ENCODE measurements around the gene TRMT13.

TRMT13 gene

DNA sequence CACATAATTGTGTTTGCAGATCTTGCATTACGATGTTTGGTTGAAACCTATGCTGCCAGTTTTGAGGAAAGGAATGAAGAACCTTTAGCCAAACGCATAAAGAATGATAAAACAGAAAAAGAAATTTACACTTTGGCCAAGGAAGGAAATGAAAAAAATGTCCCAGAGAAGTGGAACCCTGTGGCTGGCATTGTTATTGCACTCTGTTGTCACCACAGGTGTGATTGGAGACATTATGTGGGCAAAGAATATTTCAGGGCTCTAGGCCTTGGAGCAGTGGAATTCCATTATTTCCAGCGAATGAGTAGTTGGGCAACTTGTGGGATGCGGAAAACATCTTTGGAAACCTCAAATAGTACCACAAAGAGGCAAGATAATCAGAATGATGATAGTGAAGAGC, 14.9 kb downstream of the TRMT13 start:
- DNase-seq (ENCODE audit: low read depth) = no peak
- H3K4me3 ChIP-seq (ENCODE audit: control insufficient read depth, low read depth, low read length) = no peak overlapping the region
- TF ChIP-seq, protein P1, sequence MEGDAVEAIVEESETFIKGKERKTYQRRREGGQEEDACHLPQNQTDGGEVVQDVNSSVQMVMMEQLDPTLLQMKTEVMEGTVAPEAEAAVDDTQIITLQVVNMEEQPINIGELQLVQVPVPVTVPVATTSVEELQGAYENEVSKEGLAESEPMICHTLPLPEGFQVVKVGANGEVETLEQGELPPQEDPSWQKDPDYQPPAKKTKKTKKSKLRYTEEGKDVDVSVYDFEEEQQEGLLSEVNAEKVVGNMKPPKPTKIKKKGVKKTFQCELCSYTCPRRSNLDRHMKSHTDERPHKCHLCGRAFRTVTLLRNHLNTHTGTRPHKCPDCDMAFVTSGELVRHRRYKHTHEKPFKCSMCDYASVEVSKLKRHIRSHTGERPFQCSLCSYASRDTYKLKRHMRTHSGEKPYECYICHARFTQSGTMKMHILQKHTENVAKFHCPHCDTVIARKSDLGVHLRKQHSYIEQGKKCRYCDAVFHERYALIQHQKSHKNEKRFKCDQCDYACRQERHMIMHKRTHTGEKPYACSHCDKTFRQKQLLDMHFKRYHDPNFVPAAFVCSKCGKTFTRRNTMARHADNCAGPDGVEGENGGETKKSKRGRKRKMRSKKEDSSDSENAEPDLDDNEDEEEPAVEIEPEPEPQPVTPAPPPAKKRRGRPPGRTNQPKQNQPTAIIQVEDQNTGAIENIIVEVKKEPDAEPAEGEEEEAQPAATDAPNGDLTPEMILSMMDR (IDR thresholded peaks at IDR 0.05; ENCODE audit: control insufficient read depth, insufficient read depth, low read depth, low read length, missing control alignments) = no peak

DNA sequence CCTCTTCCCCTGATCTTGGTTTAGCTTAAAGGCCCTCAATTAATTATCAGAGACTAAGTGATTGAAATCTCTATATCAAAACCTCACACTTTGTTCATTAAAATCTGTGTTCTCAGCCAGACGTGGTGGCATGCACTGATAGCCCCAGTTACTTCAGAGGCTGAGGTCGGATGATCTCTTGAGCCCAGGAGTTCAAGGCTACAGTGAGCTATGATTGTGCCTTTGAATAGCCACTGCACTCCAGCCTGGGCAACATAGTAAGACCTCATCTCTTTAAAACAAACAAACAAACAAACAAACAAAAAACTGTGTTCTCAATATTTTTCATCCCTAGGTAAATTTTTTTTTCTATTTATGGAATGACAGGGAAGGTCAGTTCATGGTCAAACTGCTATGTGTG, 18.7 kb downstream of the TRMT13 start:
- no peak overlapping the region for H3K4me3 ChIP-seq (ENCODE audit: control insufficient read depth, low read depth, low read length)
- no peak for DNase-seq (ENCODE audit: low read depth)
- TF ChIP-seq, protein P1 (IDR thresholded peaks at IDR 0.05; ENCODE audit: control insufficient read depth, insufficient read depth, low read depth, low read length, missing control alignments) = no peak

DNA sequence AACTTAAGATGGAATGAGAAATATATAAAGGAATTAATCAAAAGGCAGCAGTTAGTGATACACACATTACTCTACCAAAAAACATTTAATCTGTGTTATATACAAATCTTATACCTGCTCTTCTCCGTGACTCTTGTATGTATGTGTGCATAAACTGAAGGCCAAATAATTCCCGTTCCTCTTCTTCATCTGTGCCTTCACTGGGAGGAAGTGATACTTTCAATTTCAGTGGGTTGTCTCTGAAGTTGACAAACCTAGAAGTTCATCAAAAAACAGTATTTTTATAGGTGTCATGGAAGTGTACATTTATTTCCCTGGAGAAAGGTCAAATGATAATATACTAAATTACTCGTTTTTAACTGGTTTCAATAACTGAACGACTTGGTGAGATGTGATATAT, 19.3 kb downstream of the TRMT13 start:
- TF ChIP-seq, protein P1 (IDR thresholded peaks at IDR 0.05; ENCODE audit: control insufficient read depth, insufficient read depth, low read depth, low read length, missing control alignments) = no peak
- no peak for DNase-seq (ENCODE audit: low read depth)
- H3K4me3 ChIP-seq (ENCODE audit: control insufficient read depth, low read depth, low read length) = no peak overlapping the region

DNA sequence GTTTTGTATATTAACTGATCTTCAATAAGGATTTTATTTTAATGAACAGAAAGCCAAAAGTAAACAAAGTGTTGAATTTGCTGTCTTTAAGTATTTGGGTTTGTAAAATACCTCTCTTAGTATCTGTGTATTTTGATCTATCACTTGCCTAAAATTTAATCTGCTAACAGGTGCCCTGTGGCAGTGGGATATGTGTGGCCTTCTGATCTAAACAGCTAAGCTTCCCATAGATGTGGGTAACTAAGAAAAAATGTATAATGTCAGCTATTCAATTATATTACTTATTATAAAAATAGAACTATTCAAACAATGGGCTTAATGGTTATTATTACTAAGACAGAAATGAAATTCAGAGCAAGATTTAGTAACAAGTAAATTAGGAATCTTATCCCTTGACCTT, 29.9 kb downstream of the TRMT13 start:
- no peak overlapping the region for H3K4me3 ChIP-seq (ENCODE audit: control insufficient read depth, low read depth, low read length)
- TF ChIP-seq, protein P1 (IDR thresholded peaks at IDR 0.05; ENCODE audit: control insufficient read depth, insufficient read depth, low read depth, low read length, missing control alignments) = no peak
- DNase-seq (ENCODE audit: low read depth) = no peak

DNA sequence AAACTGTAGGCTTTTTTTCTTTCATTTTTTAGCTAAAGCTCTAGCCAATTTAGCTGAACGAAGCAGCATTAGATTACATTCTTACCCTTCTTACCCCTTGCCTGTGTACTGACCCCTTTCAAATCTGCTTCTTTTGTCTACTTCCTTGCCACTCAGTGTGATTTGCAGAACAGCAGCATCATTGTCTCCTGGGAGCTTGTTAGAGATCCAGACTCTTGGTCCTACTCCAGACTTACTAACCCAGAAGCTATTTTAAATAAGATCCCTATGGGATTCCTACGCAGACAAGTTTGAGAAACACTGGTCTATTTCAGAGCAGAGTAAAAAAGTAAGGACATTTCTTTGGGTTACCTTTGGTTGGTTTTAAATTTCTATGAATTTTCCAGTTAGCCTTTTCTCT, 31.3 kb downstream of the TRMT13 start:
- peak; percentile 57 for DNase-seq (ENCODE audit: low read depth)
- no peak overlapping the region for H3K4me3 ChIP-seq (ENCODE audit: control insufficient read depth, low read depth, low read length)

DNA sequence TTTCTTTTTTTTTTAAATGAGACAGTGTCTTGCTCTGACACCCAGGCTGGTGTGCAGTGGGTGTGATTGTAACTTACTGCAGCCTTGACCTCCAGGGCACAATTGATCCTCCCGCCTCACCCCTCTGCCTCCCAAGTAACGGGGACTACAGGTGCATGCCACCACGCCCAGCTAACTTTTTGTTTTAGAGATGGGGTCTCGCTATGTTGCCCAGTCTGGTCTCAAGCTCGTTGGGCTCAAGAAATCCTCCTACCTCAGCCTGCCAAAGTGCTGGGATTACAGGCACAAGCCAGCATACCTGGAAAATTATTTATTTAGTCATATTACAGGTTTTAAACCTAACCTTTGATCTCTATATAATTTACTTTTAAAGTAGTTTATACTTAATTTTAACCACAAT, 31.7 kb downstream of the TRMT13 start:
- H3K4me3 ChIP-seq (ENCODE audit: control insufficient read depth, low read depth, low read length) = no peak overlapping the region
- TF ChIP-seq, protein P1 (IDR thresholded peaks at IDR 0.05; ENCODE audit: control insufficient read depth, insufficient read depth, low read depth, low read length, missing control alignments) = no peak
- no peak for DNase-seq (ENCODE audit: low read depth)

More for the DNA sequence above, 31.3 kb downstream of the TRMT13 start:
- TF ChIP-seq, protein P1 (IDR thresholded peaks at IDR 0.05; ENCODE audit: control insufficient read depth, insufficient read depth, low read depth, low read length, missing control alignments) = no peak

DNA sequence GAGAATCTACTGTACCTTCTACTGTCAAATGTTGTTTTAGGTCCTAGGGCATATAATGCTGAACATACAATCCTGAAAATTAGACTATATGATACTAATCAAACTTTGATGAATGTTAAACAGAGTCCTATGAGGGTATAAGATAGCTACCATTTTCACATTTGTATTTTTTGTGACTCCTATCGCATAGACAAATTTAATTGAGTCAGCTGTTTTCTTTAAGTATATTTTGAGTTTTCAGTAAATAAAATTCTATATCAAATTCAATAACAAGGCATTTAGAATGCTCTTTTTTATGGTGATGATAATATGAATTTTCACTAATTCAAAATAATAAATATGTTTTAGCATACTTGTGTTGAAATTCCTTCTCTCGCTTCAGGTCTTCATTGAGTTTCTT, 35.1 kb downstream of the TRMT13 start:
- no peak for DNase-seq (ENCODE audit: low read depth)
- no peak overlapping the region for H3K4me3 ChIP-seq (ENCODE audit: control insufficient read depth, low read depth, low read length)
- TF ChIP-seq, protein P1 (IDR thresholded peaks at IDR 0.05; ENCODE audit: control insufficient read depth, insufficient read depth, low read depth, low read length, missing control alignments) = no peak

All from AG09309 (cell line).